Activated naive CD4-positive, alpha-beta T cell treated with anti-CD3 and anti-CD28 coated beads, Interleukin-2, amount 10 ng/mL, durations not matched to agents 7 days and 5 days (primary cell): ENCODE results near the gene DNM1L.

Experiments
- CTCF ChIA-PET: fragments of 350-600 bp; sonication (Branson Sonifier 250); formaldehyde crosslinking; loops from one replicate; lab custom pipeline; 2021; ENCODE audit warnings: antibody characterized with exemption; lab: Charles Lee
- DNase-seq: peaks from one replicate; pipeline ENCODE4 v3.0.0-alpha.2; 2020
- H3K27ac Mint-ChIP-seq: one replicate; pipeline ENCODE4 v1.8.0; 2021; ENCODE audit warnings: mild to moderate bottlenecking, moderate library complexity, mixed read lengths
- H3K27me3 Mint-ChIP-seq: one replicate; pipeline ENCODE4 v1.8.0; 2021; ENCODE audit warnings: mild to moderate bottlenecking, mixed read lengths
- H3K36me3 Mint-ChIP-seq: one replicate; pipeline ENCODE4 v1.8.0; 2021; ENCODE audit warnings: mixed read lengths
- H3K4me1 Mint-ChIP-seq: one replicate; pipeline ENCODE4 v1.8.0; 2021; ENCODE audit warnings: mixed read lengths
- H3K4me3 Mint-ChIP-seq: one replicate; pipeline ENCODE4 v1.8.0; 2021; ENCODE audit warnings: mild to moderate bottlenecking, moderate library complexity, mixed read lengths
- H3K9me3 Mint-ChIP-seq: one replicate; pipeline ENCODE4 v1.8.0; 2021; ENCODE audit warnings: mixed read lengths

DNM1L gene

GRCh38 chr12:32679091-32679919 is at the start of gene DNM1L:
TSS of gene DNM1L (plus strand) at chr12:32679301. CDS start at chr12:32679364, 63 bp downstream.
- Mint-ChIP-seq H3K9me3 (no peaks in the 10 kb centered on the region), H3K4me1 (peaks cover 29% of the 10 kb centered on the region), H3K27ac (peak within 1 kb of the TSS; percentile 90), H3K36me3 (peaks cover 9% of the 10 kb centered on the region), H3K27me3 (no peaks in the 10 kb centered on the region), H3K4me3 (peak within 1 kb of the TSS; percentile 92)
- CTCF ChIA-PET, result no interaction called here
- peak; percentile 95 for DNase-seq

GRCh38 chr12:32641287-32641901 is 37.7 kb upstream of the DNM1L start:
- DNase-seq, result no peak
- Mint-ChIP-seq H3K4me1 (no peaks in the 10 kb centered on the region), H3K27me3 (no peaks in the 10 kb centered on the region), H3K9me3 (no peaks in the 10 kb centered on the region), H3K4me3 (no peak overlapping the region), H3K36me3 (no peaks in the 10 kb centered on the region), H3K27ac (no peak overlapping the region)
- CTCF ChIA-PET, result no interaction called here

- DNase-seq, result no peak
- Mint-ChIP-seq H3K36me3 (no peaks in the 10 kb centered on the region), H3K27ac (no peak overlapping the region), H3K27me3 (no peaks in the 10 kb centered on the region), H3K4me1 (no peaks in the 10 kb centered on the region), H3K4me3 (no peak overlapping the region), H3K9me3 (no peaks in the 10 kb centered on the region)
- CTCF ChIA-PET, result no interaction called here
These were observed 34.7 kb upstream of the DNM1L start for GRCh38 chr12:32644431-32644830.

- H3K36me3 Mint-ChIP-seq, result no peaks in the 10 kb centered on the region
- no peaks in the 10 kb centered on the region for H3K27me3 Mint-ChIP-seq
- CTCF ChIA-PET, result interaction anchor here (1.3 kb wide), 1 partner anchor 10 kb away, joined by 4 read pairs; no protein-coding TSS in a partner anchor
- H3K9me3 Mint-ChIP-seq, result no peaks in the 10 kb centered on the region
- H3K4me1 Mint-ChIP-seq, result no peaks in the 10 kb centered on the region
- no peak overlapping the region for H3K27ac Mint-ChIP-seq
- H3K4me3 Mint-ChIP-seq, result no peak overlapping the region
- no peak for DNase-seq
These were observed 31.8 kb upstream of the DNM1L start for GRCh38 chr12:32647275-32647674.

GRCh38 chr12:32650508-32650907 is 28.6 kb upstream of the DNM1L start:
- H3K36me3 Mint-ChIP-seq, result no peaks in the 10 kb centered on the region
- no peak overlapping the region for H3K4me3 Mint-ChIP-seq
- H3K27me3 Mint-ChIP-seq, result no peaks in the 10 kb centered on the region
- no peak for DNase-seq
- CTCF ChIA-PET, result no interaction called here
- H3K4me1 Mint-ChIP-seq, result no peaks in the 10 kb centered on the region
- H3K27ac Mint-ChIP-seq, result no peak overlapping the region
- no peaks in the 10 kb centered on the region for H3K9me3 Mint-ChIP-seq

- no peaks in the 10 kb centered on the region for H3K4me1 Mint-ChIP-seq
- no peak for DNase-seq
- H3K36me3 Mint-ChIP-seq, result no peaks in the 10 kb centered on the region
- no peak overlapping the region for H3K4me3 Mint-ChIP-seq
- H3K9me3 Mint-ChIP-seq, result no peaks in the 10 kb centered on the region
- CTCF ChIA-PET, result no interaction called here
- no peak overlapping the region for H3K27ac Mint-ChIP-seq
- peaks cover 4% of the 10 kb centered on the region for H3K27me3 Mint-ChIP-seq
These were observed 27.7 kb upstream of the DNM1L start for GRCh38 chr12:32651151-32651955.

- Mint-ChIP-seq H3K4me3 (no peak overlapping the region), H3K36me3 (no peaks in the 10 kb centered on the region)
- CTCF ChIA-PET, result no interaction called here
These were observed 27.2 kb upstream of the DNM1L start for GRCh38 chr12:32651956-32652210.

GRCh38 chr12:32659908-32660440 is 19.1 kb upstream of the DNM1L start:
- H3K27me3 Mint-ChIP-seq, result peaks cover 4% of the 10 kb centered on the region
- H3K4me1 Mint-ChIP-seq, result peaks cover 8% of the 10 kb centered on the region
- DNase-seq, result no peak
- H3K4me3 Mint-ChIP-seq, result no peak overlapping the region
- H3K9me3 Mint-ChIP-seq, result no peaks in the 10 kb centered on the region
- CTCF ChIA-PET, result interaction anchor here (0.8 to 1.8 kb wide), 5 partner anchors 11 to 205 kb away, joined by 3 to 4 read pairs (median 4); partner anchors contain the start of gene YARS2
- no peaks in the 10 kb centered on the region for H3K36me3 Mint-ChIP-seq
- no peak overlapping the region for H3K27ac Mint-ChIP-seq

More at GRCh38 chr12:32651956-32652210, 27.2 kb upstream of the DNM1L start:
- Mint-ChIP-seq H3K27ac (no peak overlapping the region), H3K9me3 (no peaks in the 10 kb centered on the region), H3K4me1 (no peaks in the 10 kb centered on the region), H3K27me3 (peaks cover 4% of the 10 kb centered on the region)
- DNase-seq, result no peak

GRCh38 chr12:32661706-32662105 is 17.4 kb upstream of the DNM1L start:
- H3K36me3 Mint-ChIP-seq, result no peaks in the 10 kb centered on the region
- peaks cover 8% of the 10 kb centered on the region for H3K4me1 Mint-ChIP-seq
- H3K27me3 Mint-ChIP-seq, result no peaks in the 10 kb centered on the region
- no peak overlapping the region for H3K4me3 Mint-ChIP-seq
- CTCF ChIA-PET, result interaction anchor here (1.1 to 1.2 kb wide), 2 partner anchors 8 to 205 kb away, joined by 4 read pairs; no protein-coding TSS in a partner anchor
- no peak for DNase-seq
- no peak overlapping the region for H3K27ac Mint-ChIP-seq
- no peaks in the 10 kb centered on the region for H3K9me3 Mint-ChIP-seq

GRCh38 chr12:32662665-32663064 is 16.4 kb upstream of the DNM1L start:
- CTCF ChIA-PET, result interaction anchor here (0.7 kb wide), 1 partner anchor 10 kb away, joined by 4 read pairs; no protein-coding TSS in a partner anchor
- no peak overlapping the region for H3K4me3 Mint-ChIP-seq
- H3K4me1 Mint-ChIP-seq, result peaks cover 8% of the 10 kb centered on the region

GRCh38 chr12:32666018-32666417 is 13.1 kb upstream of the DNM1L start:
- no peaks in the 10 kb centered on the region for H3K4me1 Mint-ChIP-seq
- H3K4me3 Mint-ChIP-seq, result no peak overlapping the region
- peaks cover 7% of the 10 kb centered on the region for H3K9me3 Mint-ChIP-seq
- no peak for DNase-seq
- no peak overlapping the region for H3K27ac Mint-ChIP-seq
- CTCF ChIA-PET, result no interaction called here
- no peaks in the 10 kb centered on the region for H3K36me3 Mint-ChIP-seq
- peaks cover 4% of the 10 kb centered on the region for H3K27me3 Mint-ChIP-seq

More at GRCh38 chr12:32662665-32663064, 16.4 kb upstream of the DNM1L start:
- DNase-seq, result no peak
- no peaks in the 10 kb centered on the region for H3K9me3 Mint-ChIP-seq
- H3K36me3 Mint-ChIP-seq, result no peaks in the 10 kb centered on the region
- H3K27me3 Mint-ChIP-seq, result no peaks in the 10 kb centered on the region
- no peak overlapping the region for H3K27ac Mint-ChIP-seq

- Mint-ChIP-seq H3K36me3 (no peaks in the 10 kb centered on the region), H3K9me3 (peaks cover 7% of the 10 kb centered on the region), H3K27ac (no peak overlapping the region), H3K4me1 (no peaks in the 10 kb centered on the region), H3K27me3 (peaks cover 4% of the 10 kb centered on the region), H3K4me3 (no peak overlapping the region)
- CTCF ChIA-PET, result interaction anchor here (1.8 to 8.2 kb wide), 4 partner anchors 8 to 305 kb away, joined by 4 to 84 read pairs (median 15); no protein-coding TSS in a partner anchor
- no peak for DNase-seq
These were observed 9.5 kb upstream of the DNM1L start for GRCh38 chr12:32669584-32669983.

- peaks cover 7% of the 10 kb centered on the region for H3K9me3 Mint-ChIP-seq
- no peak overlapping the region for H3K4me3 Mint-ChIP-seq
- no peaks in the 10 kb centered on the region for H3K4me1 Mint-ChIP-seq
- H3K36me3 Mint-ChIP-seq, result no peaks in the 10 kb centered on the region
- DNase-seq, result peak; percentile 43
- CTCF ChIA-PET, result interaction anchor here (0.6 to 8.2 kb wide), 21 partner anchors 9 to 1077 kb away, joined by 3 to 84 read pairs (median 4); partner anchors contain the start of gene YARS2
- H3K27me3 Mint-ChIP-seq, result peaks cover 4% of the 10 kb centered on the region
- no peak overlapping the region for H3K27ac Mint-ChIP-seq
These were observed 6.9 kb upstream of the DNM1L start for GRCh38 chr12:32671930-32672780.
